Posterior cingulate gyrus (tissue), 11 donors: ENCODE measurements around the gene HYI.

Experiments used
- DNase-seq, 10 donors: peaks; one replicate each; pipeline versions ENCODE4 v3.0.0 to v3.0.0-alpha.2; 2020 to 2021; ENCODE audit warnings: mixed read lengths in 3 of 10
- intact Hi-C: fragments of 100-400 bp; cut with DNase I; formaldehyde crosslinking; loops from one replicate; pipeline ENCODE4 v1.15.1; 2023

The HYI gene

DNA sequence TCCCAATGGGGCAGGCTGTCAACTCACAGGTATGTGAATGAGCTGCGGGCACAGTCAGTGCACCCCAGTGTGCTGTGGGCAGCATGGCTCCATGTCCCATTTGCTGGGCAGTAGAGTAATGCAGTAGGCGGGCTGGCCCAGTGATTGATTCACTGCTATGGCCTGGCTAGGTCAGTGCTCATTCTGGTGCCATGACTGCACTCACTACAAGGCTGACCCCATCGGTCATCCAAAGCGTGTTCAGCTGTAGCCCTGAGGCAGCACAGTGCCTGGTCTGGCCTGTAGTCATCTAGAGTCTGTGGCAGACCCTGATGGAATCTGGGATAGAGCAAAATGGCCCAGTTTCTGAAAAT is 7.4 kb downstream of the HYI start:
- peak in 1 of 10 donors; percentile 23 for DNase-seq
- intact Hi-C loops = no loop called here

DNA sequence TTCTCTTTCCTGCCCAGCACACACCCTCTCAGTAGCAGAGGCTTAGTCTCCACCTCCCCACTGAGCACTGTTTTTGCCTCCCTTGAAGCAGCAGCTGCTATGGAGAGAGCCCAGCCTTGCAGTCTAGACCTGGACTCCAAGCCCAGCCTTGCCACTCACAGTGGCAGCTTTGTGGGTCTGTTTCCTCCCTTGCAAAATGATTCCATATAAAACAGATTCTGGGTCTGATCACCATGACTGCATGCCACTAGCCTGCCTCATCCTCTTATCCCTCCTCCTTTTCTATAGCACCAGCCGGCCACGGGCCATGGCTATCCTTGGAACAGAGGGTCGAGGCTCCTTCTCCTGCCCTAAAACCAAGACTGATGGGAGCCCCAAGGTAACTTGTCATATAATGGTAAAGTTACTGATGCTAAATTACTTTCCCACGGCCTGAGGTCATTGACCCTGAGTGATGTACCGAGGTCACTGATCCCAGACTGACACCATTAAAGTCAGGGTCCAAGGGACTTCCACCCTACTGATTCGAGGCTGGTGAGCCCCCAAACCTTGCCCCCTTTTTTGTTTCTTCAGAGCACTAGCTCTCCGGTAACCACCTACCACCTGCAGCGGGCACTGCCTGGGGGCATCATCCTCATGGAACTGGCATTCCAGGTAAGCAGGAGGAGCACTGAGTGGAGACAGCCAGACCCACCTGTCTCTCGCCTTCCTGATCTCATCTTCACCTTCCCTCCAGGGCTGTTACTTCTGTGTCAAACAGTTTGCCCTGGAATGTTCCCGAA is 7.9 kb downstream of the HYI start:
- peak in 2 of 10 donors; percentile 33 to 54 for DNase-seq
- intact Hi-C loops = no loop called here

DNA sequence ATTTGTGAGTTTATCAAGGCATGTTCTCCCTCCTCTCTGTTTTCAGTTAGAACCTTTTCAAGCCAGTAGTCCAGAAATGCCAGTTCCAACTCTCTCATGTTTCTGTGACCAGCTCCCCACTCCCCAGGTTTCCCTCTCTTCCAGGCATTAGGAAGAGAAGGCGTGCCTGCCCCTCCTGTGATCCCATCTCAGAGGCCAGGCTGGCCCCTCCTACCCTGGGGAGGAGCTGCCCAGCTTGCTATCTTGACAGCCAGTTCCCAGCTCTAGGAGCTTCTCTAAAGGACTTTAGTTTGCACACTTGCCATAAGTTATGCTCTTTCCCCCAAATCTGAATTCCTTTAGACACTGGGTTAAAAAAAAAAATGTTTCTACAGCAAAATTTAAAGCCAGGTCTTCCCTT is 8.9 kb downstream of the HYI start:
- intact Hi-C loops = no loop called here
- peak in 2 of 10 donors; percentile 37 to 72 for DNase-seq

DNA sequence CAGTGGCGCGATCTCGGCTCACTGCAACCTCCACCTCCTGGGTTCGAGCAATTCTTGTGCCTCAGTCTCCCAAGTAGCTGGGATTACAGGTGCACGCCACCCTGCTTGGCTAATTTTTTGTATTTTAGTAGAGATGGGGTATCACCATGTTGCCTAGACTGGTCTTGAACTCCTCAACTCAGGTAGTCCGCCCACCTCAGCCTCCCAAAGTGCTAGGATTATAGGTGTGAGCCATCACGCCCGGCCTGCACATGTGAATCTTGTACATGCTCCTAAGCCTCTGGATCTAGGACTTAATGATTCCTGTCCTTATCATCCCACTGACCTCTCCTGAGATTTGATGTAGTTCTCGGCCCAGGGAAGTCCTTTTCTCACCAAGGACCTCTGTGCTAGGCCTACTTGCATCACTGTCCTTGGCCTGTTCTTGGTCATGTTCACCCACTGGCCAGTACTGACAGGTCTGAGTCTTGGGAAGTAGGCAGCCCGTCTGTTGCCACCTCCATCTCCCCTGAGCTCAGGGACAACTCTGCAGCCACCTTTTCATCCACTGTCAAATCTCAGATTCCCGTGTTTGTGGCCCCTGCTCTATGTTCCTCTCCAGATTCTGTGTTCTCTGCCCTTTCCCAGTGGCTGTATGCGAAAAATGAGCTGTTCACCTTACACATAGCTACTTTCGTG is 9.4 kb downstream of the HYI start:
- peak in 2 of 10 donors; percentile 28 to 35 for DNase-seq
- intact Hi-C loops = no loop called here

DNA sequence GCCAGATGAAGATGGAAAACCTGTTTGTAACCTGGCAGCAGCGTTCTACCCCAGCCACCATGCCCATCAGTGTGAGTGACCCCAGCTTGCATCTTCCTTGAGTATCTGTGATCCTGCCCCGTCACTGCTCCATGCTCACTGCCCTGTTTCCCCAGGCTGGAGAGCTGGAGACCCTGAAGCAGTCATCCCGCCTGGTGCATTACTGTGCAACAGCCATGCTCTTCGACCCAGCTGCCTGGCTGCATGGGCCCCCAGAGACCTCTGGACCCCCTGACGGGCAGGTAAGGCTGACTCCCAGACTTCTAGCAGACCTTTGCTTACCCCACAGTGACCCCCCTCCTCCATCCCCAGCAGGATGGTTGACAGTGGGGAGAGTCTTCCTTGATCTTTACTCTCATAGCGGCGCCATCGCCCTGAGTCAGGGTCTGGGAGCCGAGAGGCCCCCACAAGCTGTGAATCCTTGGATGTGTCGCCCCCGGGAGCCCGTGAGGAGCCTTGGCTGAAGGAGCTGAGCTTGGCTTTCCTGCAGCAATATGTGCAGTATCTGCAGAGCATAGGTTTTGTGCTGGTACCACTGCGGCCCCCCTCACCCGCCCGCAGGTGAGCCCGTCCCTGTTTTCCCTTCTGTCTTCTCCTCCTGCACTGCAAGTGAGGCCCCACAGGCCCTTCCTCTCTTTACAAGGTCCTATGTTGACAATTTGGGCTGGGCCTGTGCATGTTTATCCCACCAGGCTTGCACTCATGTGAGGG is 10.4 kb downstream of the HYI start:
- intact Hi-C loops = no loop called here
- DNase-seq = peak in 2 of 10 donors; percentile 55 to 76

DNA sequence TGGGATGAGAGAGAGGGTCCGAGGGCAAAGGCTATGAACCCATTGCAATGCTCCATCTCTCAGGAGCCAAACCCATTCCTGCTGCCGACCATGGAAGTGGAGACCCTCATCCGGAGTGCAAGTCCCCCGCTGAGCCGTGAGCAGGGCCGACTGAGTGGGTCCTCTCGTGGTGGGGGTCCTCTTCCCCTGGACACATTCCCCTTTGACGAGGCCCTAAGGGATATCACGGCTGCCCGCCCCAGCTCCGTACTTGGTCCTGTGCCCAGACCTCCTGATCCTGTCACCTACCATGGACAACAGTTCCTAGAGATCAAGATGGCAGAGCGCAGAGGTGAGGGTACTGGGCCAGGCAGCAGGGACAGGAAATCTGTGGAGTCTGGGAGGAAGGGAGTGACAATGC is 11.0 kb downstream of the HYI start:
- peak in 2 of 10 donors; percentile 59 to 82 for DNase-seq
- intact Hi-C loops = no loop called here

DNA sequence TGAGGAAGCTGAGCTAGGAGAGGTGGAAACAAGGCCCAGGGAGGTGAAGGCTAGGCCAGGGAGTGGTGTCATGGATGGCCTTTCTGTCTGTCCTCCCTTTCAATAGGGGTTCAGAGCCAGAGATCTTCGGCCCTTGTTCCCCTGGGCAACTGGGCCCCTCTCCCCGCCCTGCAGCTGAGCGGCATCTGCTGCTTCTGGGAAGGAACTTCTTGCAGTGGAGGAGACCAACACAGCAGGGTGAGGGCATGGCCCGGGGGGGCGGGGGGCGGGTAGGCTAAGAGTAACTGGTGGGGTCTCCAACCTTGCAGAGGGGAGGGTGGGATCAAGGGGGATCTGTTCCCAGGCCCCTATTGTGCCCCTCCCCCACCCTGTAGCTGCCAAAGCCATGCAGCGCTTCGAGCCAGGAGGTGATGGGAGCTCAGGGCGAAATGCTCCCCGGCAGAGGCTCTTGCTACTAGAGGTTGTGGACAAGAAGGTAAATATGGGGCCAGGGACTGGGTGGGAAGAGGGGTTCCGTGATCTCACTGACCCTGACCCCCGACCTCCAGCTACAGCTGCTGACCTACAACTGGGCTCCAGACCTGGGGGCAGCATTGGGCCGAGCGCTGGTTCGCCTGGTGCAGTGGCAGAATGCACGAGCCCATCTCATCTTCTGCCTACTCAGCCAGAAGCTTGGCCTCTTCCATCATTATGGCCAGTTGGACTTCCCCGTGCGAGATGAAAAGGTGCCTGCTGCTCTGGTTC is 11.7 kb downstream of the HYI start:
- DNase-seq = peak in 2 of 10 donors; percentile 45 to 66

DNA sequence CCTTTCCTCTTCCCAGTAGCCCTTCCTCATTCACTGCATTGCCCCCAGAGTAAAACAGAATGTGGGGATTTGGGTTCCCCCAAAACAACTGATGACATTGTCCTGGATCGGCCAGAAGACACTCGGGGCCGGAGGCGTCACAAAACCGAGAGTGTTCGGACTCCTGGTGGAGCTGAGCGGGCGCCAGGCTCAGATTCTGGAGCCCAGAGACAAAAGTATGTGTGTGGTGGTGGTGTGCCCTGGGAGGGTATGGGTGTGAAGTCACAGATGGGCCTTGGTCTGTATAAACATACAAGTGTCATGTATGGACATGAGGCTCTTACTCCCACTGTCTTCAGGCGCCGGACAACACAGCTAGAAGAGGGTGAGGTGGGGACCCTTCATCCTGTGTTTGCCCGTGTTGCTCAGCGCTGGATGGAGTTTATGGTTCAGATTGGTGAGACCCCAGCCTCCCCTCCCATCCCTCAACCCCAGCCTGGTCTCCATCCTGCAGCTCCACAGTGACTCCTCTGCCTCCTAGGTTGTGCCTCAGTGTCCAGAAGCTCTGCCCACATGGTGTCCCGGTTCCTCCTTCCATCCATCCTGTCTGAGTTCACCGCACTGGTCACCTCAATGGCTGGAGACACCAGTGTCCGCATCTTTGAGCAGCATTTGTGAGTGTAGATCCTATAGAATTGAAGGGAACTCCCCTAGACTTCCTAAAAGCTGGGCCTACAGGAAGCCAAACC is 12.4 kb downstream of the HYI start:
- intact Hi-C loops = no loop called here
- DNase-seq = peak in 1 of 10 donors; percentile 36

More for the DNA sequence above, 11.7 kb downstream of the HYI start:
- intact Hi-C loops = no loop called here

DNA sequence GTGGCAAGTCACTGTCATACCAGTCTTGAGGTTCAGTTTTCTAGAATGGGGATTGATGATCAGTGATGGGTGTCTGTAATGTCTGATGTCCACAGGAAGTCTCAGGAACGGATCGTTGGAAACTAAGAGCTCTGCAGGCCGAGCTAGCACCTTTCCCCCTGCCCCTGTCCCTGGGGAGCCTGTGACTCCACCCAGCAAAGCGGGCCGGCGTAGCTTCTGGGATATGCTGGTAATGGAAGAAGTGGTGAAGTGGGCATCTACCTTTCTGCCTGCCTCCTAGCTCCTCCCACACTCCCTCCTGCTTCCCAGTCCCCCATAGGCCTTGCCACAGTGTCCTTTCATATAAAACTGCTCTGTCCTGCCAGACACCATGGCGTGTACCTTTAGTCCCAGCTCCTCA is 13.4 kb downstream of the HYI start:
- intact Hi-C loops = no loop called here
- DNase-seq = peak in 1 of 10 donors; percentile 34

DNA sequence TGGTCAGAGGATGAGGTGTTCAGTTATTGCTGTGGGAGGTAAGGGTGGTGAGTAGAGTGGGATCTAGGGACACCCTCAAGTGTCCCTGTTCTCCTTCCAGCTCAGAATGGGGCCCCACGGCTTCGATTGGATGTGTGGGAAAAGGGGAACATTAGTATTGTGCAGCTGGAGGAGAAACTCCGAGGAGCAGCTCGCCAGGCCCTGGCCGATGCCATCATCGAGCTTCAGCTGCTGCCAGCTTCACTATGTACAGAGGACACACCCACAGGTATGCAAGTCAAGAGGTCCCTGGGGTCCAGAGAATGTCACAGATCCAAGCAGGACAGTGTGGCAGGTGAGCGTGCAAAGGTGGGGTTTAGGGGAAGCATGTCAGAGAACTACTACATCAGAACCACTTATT is 13.9 kb downstream of the HYI start:
- DNase-seq = peak in 1 of 10 donors; percentile 57
- intact Hi-C loops = no loop called here

DNA sequence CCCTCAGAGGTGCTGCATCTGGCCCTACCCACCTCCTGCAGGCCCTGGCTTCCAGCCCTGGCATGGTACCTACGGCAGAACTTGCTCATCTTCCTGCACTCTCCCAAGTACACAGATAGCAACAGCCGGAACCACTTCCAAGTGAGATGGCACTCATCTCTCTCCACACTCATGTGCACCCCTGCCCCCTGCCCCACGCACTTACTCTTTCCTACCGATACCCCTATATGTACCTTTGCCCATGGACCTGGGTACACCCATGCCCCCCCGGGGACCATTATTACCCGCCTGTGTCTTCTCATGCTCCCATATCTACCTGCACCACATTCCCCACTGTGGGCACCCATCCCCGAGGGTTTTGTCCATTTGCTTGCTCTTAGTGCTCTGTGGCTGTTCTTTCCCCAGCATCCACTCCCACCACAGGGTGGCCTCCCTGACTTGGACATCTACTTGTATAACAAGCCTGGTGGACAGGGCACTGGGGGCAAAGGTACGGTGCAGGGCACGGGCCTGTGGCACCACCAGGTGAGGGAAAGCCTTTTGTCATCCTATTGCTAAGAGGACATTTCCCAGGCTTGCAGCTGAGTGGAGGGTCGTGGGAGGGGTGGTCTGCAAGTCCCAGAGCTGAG is 14.7 kb downstream of the HYI start:
- intact Hi-C loops = no loop called here
- peak in 1 of 10 donors; percentile 57 for DNase-seq

DNA sequence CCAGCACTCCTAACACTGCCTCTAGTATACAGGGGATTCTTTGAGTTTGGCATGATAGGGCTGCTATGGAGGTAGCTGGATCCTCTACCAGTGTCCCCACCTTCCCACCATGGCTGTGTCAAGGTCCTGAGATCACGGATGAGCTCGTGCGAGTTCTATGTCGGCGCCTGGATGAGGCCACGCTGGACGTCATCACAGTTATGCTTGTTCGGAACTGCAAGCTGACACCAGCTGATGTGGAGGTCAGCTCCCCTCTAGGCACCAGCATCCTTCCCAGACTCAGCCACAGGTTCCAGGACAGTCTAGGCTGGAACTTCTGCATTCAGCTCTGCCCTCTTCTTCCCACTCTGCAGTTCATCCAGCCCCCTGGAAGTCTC is 15.2 kb downstream of the HYI start:
- DNase-seq = peak in 1 of 10 donors; percentile 27
- intact Hi-C loops = no loop called here

DNA sequence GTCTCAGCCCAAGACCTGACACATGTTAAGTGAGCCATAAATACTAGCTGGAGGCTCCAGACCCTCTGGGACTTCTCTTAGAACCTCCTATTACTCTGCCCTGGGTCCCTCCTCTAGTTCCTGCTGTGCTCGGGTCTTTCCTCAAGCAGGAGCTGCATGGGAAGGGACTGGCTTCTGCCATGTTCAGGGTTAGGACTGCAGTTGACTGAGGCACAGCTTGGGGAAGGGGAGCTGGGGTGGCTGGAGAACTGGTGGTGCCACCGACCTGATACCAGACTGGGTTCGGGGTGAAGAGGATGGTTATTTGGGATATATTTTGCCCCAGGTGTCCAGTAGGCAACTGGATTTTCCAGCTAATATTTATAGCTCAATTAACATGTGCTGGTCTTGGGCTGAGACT is 15.7 kb downstream of the HYI start:
- intact Hi-C loops = no loop called here
- peak in 1 of 10 donors; percentile 21 for DNase-seq

DNA sequence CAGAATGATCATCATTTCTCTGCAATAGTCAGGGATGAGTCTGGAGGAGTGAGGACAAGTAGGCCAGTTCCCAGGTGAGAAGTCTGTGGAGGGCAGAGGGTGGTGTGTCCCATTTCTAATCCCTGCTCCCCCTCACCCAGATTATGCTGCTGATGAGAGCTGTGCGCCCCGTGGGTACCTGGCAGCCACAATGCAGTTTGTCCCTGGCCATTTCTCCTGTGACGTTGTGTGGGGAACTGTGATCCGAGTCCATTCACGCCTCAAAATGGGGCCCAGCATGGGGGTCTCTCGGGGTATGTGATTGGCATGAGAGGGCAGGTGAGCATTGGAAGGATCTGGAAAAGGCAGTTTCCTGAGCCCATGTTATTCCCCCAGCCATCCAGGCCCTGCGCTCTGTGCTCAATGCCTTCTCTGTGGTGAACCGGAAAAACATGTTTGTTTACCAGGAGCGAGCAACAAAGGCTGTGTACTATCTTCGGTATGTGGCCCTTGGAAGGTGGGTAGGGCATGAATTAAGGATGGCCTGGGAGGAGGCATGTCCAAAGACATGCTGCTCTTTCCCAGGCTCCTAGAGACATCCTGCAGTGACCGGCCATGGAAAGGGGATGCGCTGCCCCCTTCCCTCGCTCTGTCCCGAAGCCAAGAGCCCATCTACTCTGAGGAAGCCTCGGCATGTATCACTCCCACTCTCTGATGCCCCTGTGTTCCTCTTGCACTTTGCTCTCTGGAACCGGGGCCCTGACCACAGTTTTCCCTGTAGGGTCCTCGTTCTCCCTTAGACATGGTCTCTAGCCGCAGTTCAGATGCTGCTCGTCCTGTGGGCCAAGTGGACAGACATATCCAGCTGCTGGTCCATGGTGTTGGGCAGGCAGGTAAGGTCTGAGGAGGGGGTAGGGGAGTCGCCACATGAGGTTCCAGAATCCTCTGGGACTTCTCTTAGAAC is 16.4 kb downstream of the HYI start:
- intact Hi-C loops = no loop called here
- peak in 1 of 10 donors; percentile 33 for DNase-seq

DNA sequence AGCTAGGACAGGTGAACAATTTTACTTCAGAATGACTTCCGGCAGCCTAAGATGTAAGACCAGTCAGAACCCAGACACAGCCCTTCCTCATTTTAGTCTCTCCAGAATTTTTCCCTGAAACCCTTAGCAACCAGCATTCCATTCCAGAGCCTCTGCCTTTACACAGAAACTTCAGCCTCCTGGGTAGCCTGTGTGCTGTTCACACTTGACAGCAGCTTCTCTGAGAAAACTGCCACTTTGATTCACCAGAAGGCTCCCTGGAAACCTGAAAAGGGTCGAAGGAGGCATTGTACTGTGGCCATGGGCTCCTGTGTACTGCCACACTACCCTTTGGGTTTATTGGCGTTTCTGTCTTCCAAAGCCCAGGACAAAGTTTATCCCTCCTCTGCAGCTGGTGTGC is 17.4 kb downstream of the HYI start:
- peak in 1 of 10 donors; percentile 20 for DNase-seq
- intact Hi-C loops = no loop called here

DNA sequence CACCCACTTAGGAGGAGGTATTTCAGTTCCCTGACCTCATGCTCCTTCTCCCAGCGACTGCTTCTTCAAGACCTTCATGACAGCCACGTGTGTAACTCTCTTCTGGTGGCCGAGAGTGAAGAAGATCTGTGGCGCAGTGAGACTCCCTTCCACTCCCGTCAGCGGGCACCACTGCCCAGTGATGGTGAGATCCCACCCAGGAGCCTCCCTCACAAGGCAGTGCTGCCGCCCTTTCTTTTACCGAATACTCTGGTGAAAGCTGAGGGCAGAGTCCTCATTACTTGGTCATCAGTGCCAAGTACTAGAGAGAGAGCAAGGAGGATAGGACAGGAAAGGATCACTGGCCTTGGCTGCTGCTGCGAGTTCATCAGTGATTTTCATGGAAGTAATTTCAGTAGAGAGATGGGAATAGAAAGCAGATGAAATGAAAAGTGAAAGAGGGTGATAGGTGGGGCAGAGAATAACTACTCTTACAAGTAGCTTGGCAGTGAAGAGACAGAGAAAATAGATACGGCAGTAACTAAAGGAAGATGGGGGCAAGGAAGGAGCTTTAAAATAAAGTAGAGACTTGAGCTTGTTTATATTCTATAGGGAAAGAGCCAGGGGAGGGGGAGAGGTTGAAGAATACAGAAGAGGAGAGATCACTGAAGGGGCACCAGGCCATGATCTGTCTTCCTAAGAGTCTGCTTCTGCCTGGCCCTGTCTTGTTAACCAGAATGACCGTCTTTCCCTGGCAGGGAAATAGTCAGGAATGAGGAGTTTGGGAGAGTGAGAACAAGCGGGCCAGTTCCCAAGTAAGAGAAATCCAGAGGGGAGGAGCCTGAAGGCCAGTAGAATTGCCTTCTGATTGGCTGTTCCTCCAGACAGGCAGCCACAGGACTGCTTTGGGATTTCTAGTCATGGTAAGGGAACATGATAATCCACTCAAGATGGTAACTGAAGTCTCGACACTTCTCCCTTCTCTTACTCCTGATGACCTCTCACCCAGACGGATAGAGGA is 18.3 kb downstream of the HYI start:
- DNase-seq = peak in 1 of 10 donors; percentile 38
- intact Hi-C loops = no loop called here

DNA sequence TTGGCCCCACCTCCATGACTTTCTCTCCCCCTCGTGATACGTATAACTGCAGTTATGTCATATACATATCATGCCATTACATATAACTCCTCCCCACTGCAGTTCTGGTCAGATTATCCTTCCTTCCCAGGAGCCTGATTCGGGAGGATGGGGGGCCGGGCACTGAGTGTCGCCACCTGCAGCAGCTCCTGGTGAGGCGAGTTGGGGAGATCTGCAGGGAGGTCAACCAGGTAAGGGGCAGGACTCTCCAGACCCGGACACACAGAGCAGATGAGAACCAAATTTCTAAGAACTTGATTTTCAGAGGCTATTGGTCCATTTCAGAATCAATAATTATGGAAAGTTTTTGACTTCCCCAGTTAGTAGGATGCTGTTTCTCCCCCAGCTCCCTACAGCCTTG is 19.5 kb downstream of the HYI start:
- intact Hi-C loops = no loop called here
- peak in 1 of 10 donors; percentile 52 for DNase-seq
